HCT116 (cell line): Measurements from ENCODE around the gene SLAMF7. TPM values are rescaled to one million over a fixed set of nuclear protein-coding genes. Genes with fewer than 3 reads are reported as not detected.

Source experiments
- ATAC-seq: fragments of 200-7000 bp; cut with Tn5 transposase; 2 replicates; pipeline ENCODE4 v1.9.1; 2020; ENCODE audit warnings: mild to moderate bottlenecking, moderate library complexity
- BruUV-seq: library from RNA; stranded (reverse); fragments of 400-500 nt; replicated peaks from 2 replicates; lab custom pipeline; 2021; lab: Mats Ljungman, UMichigan
- CTCF ChIA-PET: fragments of 300-600 bp; sonication (Branson Sonifier 250); formaldehyde crosslinking; loops from one replicate; lab custom pipeline; 2021; ENCODE audit warnings: antibody characterized with exemption; lab: Charles Lee
- POLR2A ChIA-PET: fragments of 300-600, 350-600 bp; sonication (Branson Sonifier 250); formaldehyde crosslinking; loops from one replicate; lab custom pipeline; 2021; ENCODE audit warnings: antibody characterized with exemption; lab: Charles Lee
- RAD21 ChIA-PET, 2 experiments: fragments of 300-600 bp; sonication (Branson Sonifier 250); formaldehyde crosslinking; loops; one replicate each; lab custom pipeline; 2023; ENCODE audit warnings: low total read pairs in 2 of 2; ENCODE audit not compliant: uncharacterized antibody in 2 of 2, unreplicated experiment in 2 of 2, low non-redundant PET in 1 of 2; lab: Charles Lee
- DNase-seq: peaks from one replicate; pipeline ENCODE4 v3.0.0-alpha.2; 2010; ENCODE audit warnings: low read depth, low spot score
- H2AFZ ChIP-seq: fragments of 200-600 bp; shearing (Covaris generic), sonication (generic); 2 replicates; pipeline ENCODE4 v1.6.1; 2017; ENCODE audit warnings: low read depth, mixed run types, mixed read lengths, antibody characterized with exemption, low read length; ENCODE audit not compliant: poor library complexity, severe bottlenecking
- H3K27ac ChIP-seq: 2 replicates; pipeline ENCODE4 v1.5.1; 2012; ENCODE audit warnings: low read depth, low read length
- H3K27me3 ChIP-seq: fragments of 200-600 bp; sonication (generic); 2 replicates; pipeline ENCODE4 v1.6.1; 2016; ENCODE audit warnings: mixed run types, low read length, mixed read lengths; ENCODE audit not compliant: insufficient read depth
- H3K36me3 ChIP-seq, 2 experiments: fragments of 200-500 bp in 1 of 2; fragments of 200-600 bp in 1 of 2; sonication (Bioruptor generic) in 1 of 2; sonication (generic) in 1 of 2; 2 replicates each; pipeline versions ENCODE4 v1.5.1 to v1.6.1; 2014 to 2016; ENCODE audit warnings: low read length in 2 of 2, inconsistent platforms in 1 of 2, mixed read lengths in 1 of 2, mixed run types in 1 of 2; ENCODE audit not compliant: insufficient read depth in 2 of 2, control insufficient read depth in 1 of 2
- H3K4me1 ChIP-seq, 2 experiments: fragments of 200-600 bp in 1 of 2; sonication (generic) in 1 of 2; 2 replicates each; pipeline versions ENCODE4 v1.5.1 to v1.6.1; 2012 to 2017; ENCODE audit warnings: low read length in 2 of 2, inconsistent platforms in 1 of 2, mild to moderate bottlenecking in 1 of 2, mixed read lengths in 1 of 2, mixed run types in 1 of 2, moderate library complexity in 1 of 2; ENCODE audit not compliant: insufficient read depth in 2 of 2, control insufficient read depth in 1 of 2
- H3K4me2 ChIP-seq: fragments of 200-600 bp; sonication (generic); 2 replicates; pipeline ENCODE4 v1.6.1; 2017; ENCODE audit warnings: mixed run types, low read length, mixed read lengths
- H3K4me3 ChIP-seq, 2 experiments: fragments of 200-600 bp in 1 of 2; sonication (generic) in 1 of 2; replicated peaks in 1 of 2; 2 replicates each; pipeline ENCODE4 v1.5.1; 2011 to 2016; ENCODE audit warnings: low read length in 2 of 2, control low read depth in 1 of 2, low read depth in 1 of 2, mild to moderate bottlenecking in 1 of 2, mixed read lengths in 1 of 2, mixed run types in 1 of 2
- H3K79me2 ChIP-seq: fragments of 200-600 bp; sonication (generic); 2 replicates; pipeline ENCODE4 v1.6.1; 2017; ENCODE audit warnings: mild to moderate bottlenecking, mixed run types, low read length, moderate library complexity, mixed read lengths; ENCODE audit not compliant: insufficient read depth
- H3K9ac ChIP-seq: fragments of 200-600 bp; sonication (generic); 2 replicates; pipeline ENCODE4 v1.6.1; 2016; ENCODE audit warnings: low read length, mixed read lengths
- H3K9me2 ChIP-seq: fragments of 200-600 bp; sonication (generic), shearing (Covaris generic); 2 replicates; pipeline ENCODE4 v1.6.1; 2017; ENCODE audit warnings: mixed run types, mild to moderate bottlenecking, moderate library complexity; ENCODE audit not compliant: insufficient read depth
- H3K9me3 ChIP-seq, 2 experiments: fragments of 200-500 bp in 1 of 2; fragments of 200-600 bp in 1 of 2; sonication (Bioruptor generic) in 1 of 2; sonication (generic) in 1 of 2; 2 replicates each; pipeline ENCODE4 v1.6.1; 2014 to 2017; ENCODE audit warnings: low read length in 2 of 2, mixed read lengths in 2 of 2, inconsistent platforms in 1 of 2, low read depth in 1 of 2, mild to moderate bottlenecking in 1 of 2, mixed run types in 1 of 2, moderate library complexity in 1 of 2; ENCODE audit not compliant: control insufficient read depth in 1 of 2, insufficient read depth in 1 of 2
- H4K20me1 ChIP-seq: fragments of 200-600 bp; sonication (generic), shearing (Covaris generic); 2 replicates; pipeline ENCODE4 v1.6.1; 2017; ENCODE audit warnings: mixed run types, mild to moderate bottlenecking, moderate library complexity; ENCODE audit not compliant: insufficient read depth
- ATF3 ChIP-seq: IDR thresholded peaks from 2 replicates; pipeline ENCODE4 v1.6.1; 2012
- CBX3 ChIP-seq: IDR thresholded peaks from 2 replicates; pipeline ENCODE4 v1.6.1; 2012; ENCODE audit warnings: low read depth
- CEBPB ChIP-seq: IDR thresholded peaks from 2 replicates; pipeline ENCODE4 v1.6.1; 2012; ENCODE audit warnings: low read depth
- EGR1 ChIP-seq: IDR thresholded peaks from 2 replicates; pipeline ENCODE4 v1.6.1; 2012; ENCODE audit warnings: low read depth
- ELF1 ChIP-seq: IDR thresholded peaks from 2 replicates; pipeline ENCODE4 v1.6.1; 2012; ENCODE audit warnings: low read depth, borderline replicate concordance
- EZH2 ChIP-seq: fragments of 200-600 bp; sonication (generic); IDR thresholded peaks from 2 replicates; pipeline ENCODE4 v1.6.1; 2017; ENCODE audit warnings: antibody characterized with exemption, mixed run types
- EZH2phosphoT487 ChIP-seq: fragments of 200-600 bp; IDR thresholded peaks from 2 replicates; pipeline ENCODE4 v1.6.1; 2018; ENCODE audit warnings: antibody characterized with exemption, borderline replicate concordance
- JUND ChIP-seq: IDR thresholded peaks from 2 replicates; pipeline ENCODE4 v1.6.1; 2012
- POLR2A ChIP-seq: IDR thresholded peaks from 2 replicates; pipeline ENCODE4 v1.7.0; 2011; ENCODE audit warnings: borderline replicate concordance; ENCODE audit not compliant: insufficient read depth, insufficient read length; ENCODE audit errors: extremely low read depth
- RAD21 ChIP-seq: IDR thresholded peaks from 2 replicates; pipeline ENCODE4 v1.6.1; 2012; ENCODE audit warnings: low read depth, mild to moderate bottlenecking
- SIN3A ChIP-seq: IDR thresholded peaks from 2 replicates; pipeline ENCODE4 v1.6.1; 2012; ENCODE audit warnings: low read depth
- SP1 ChIP-seq: IDR thresholded peaks from 2 replicates; pipeline ENCODE4 v1.6.1; 2012; ENCODE audit warnings: low read depth
- SRF ChIP-seq: IDR thresholded peaks from 2 replicates; pipeline ENCODE4 v1.6.1; 2012; ENCODE audit warnings: low read depth
- TCF7L2 ChIP-seq: IDR thresholded peaks from 2 replicates; pipeline ENCODE4 v1.7.0; 2011; ENCODE audit warnings: borderline replicate concordance, inconsistent platforms; ENCODE audit not compliant: insufficient read depth, insufficient read length; ENCODE audit errors: extremely low read depth
- YY1 ChIP-seq: IDR thresholded peaks from 2 replicates; pipeline ENCODE4 v1.6.1; 2011; ENCODE audit warnings: low read length, low read depth, moderate library complexity, mild to moderate bottlenecking; ENCODE audit not compliant: insufficient replicate concordance; ENCODE audit errors: extremely low read depth
- ZBTB33 ChIP-seq: IDR thresholded peaks from 2 replicates; pipeline ENCODE4 v1.6.1; 2011; ENCODE audit warnings: mild to moderate bottlenecking, low read length, moderate library complexity; ENCODE audit not compliant: insufficient replicate concordance; ENCODE audit errors: extremely low read depth
- ZFX ChIP-seq: fragments of 450-650 bp; IDR thresholded peaks from 2 replicates; pipeline ENCODE4 v1.6.1; 2017
- ZNF274 ChIP-seq: fragments of 200-500 bp; sonication (Bioruptor generic); IDR thresholded peaks from 2 replicates; pipeline ENCODE4 v1.6.1; 2014; ENCODE audit warnings: mild to moderate bottlenecking, low read depth, low read length, inconsistent platforms
- intact Hi-C: fragments of 100-400 bp; cut with micrococcal nuclease; formaldehyde crosslinking; loops from 2 replicates; pipeline ENCODE4 v1.10.0; 2022
- total RNA-seq: library from RNA; stranded (reverse); gene quantifications from one replicate; pipeline ENCODE4 v1.2.1, GENCODE V29; 2021; ENCODE audit not compliant: unreplicated experiment
- TF ChIP-seq, protein P1 (sequence below), 3 experiments: fragments of 200-600 bp in 1 of 3; sonication (generic) in 1 of 3; IDR thresholded peaks in 2 of 3; conservative IDR thresholded peaks in 1 of 3; 2 replicates each; pipeline ENCODE4 v1.5.1; 2012 to 2017; ENCODE audit warnings: low read depth in 2 of 3, low read length in 2 of 3, antibody characterized with exemption in 1 of 3, borderline replicate concordance in 1 of 3, control low read depth in 1 of 3, mild to moderate bottlenecking in 1 of 3, mixed read lengths in 1 of 3, mixed run types in 1 of 3, moderate library complexity in 1 of 3; ENCODE audit not compliant: insufficient read depth in 1 of 3
- TF ChIP-seq, protein P2 (sequence below): IDR thresholded peaks from 2 replicates; pipeline ENCODE4 v1.6.1; 2012

Gene SLAMF7
- total RNA-seq, 1 experiment from 2014 or later = 0.34 TPM

DNA sequence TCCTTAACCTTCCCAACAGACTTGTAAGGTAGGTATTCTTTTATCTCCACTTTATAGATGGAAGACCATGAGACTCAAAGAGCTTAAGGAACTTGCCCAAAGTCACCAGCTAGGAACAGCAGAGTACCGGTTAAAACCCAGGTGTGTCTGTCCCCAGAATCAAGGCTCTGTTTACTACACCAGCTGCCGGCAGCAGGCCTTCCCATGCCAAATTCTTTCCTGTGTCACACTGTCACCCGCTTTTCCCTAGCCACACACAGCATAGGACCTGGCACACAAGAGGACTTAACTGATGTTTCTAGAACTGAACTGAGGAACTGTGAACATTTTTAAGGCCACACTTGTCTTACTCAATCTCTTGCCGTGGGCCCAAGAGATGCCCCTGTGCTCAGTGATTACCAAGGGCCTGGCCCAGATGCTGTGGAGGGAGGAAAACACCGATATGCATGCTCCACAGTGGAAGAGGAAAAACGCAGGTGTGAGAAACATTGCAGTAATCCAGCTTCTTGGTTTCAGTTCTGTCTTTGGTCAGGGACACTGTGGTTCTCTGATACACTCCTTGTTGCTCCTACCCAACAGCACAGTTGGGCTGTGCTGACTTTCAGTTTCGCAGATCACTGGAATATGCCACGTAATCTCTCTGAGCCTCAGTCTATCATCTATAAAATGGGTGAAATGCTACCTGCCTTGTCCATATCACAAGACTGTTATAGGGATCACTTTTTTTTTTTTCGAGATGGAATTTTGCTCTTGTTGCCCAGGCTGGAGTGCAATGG is 43.1 kb downstream of the SLAMF7 start:
- RAD21 ChIA-PET = no interaction called here
- intact Hi-C loops = no loop called here

More for the DNA sequence above, 43.1 kb downstream of the SLAMF7 start:
- Histone ChIP-seq H3K9me3 (no peaks in the 10 kb centered on the region), H3K79me2 (no peaks in the 10 kb centered on the region), H3K9ac (no peak overlapping the region), H2AFZ (no peak overlapping the region), H3K36me3 (no peaks in the 10 kb centered on the region), H3K4me2 (no peak overlapping the region)
- CTCF ChIA-PET = interaction anchor here (1.0 to 3.6 kb wide), 3 partner anchors 13 to 172 kb away, joined by 3 to 27 read pairs (median 6); no protein-coding TSS in a partner anchor
- no peak for DNase-seq
- TF ChIP-seq ZBTB33 (no peak), YY1 (no peak), ATF3 (no peak), ZNF274 (no peak), EZH2phosphoT487 (no peak), TCF7L2 (no peak), ELF1 (no peak), SIN3A (no peak), CBX3 (no peak), CEBPB (no peak), JUND (no peak), RAD21 (no peak), EGR1 (no peak), SRF (no peak), SP1 (no peak), EZH2 (no peak), ZFX (no peak), POLR2A (no peak)
- TF ChIP-seq, protein P1, sequence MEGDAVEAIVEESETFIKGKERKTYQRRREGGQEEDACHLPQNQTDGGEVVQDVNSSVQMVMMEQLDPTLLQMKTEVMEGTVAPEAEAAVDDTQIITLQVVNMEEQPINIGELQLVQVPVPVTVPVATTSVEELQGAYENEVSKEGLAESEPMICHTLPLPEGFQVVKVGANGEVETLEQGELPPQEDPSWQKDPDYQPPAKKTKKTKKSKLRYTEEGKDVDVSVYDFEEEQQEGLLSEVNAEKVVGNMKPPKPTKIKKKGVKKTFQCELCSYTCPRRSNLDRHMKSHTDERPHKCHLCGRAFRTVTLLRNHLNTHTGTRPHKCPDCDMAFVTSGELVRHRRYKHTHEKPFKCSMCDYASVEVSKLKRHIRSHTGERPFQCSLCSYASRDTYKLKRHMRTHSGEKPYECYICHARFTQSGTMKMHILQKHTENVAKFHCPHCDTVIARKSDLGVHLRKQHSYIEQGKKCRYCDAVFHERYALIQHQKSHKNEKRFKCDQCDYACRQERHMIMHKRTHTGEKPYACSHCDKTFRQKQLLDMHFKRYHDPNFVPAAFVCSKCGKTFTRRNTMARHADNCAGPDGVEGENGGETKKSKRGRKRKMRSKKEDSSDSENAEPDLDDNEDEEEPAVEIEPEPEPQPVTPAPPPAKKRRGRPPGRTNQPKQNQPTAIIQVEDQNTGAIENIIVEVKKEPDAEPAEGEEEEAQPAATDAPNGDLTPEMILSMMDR (IDR thresholded peaks at IDR 0.05 in 2 of 3, conservative IDR thresholded peaks at IDR 0.05 in 1 of 3; ENCODE audit: borderline replicate concordance in 1 of 3, insufficient read depth in 1 of 3, low read depth in 2 of 3, low read length in 2 of 3) = no peak
- TF ChIP-seq, protein P2, sequence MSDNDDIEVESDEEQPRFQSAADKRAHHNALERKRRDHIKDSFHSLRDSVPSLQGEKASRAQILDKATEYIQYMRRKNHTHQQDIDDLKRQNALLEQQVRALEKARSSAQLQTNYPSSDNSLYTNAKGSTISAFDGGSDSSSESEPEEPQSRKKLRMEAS = no peak
- TF ChIP-seq, all 23 proteins: peak for 0
- Histone ChIP-seq H3K4me3 (no peak overlapping the region), H3K9me2 (no peaks in the 10 kb centered on the region), H3K27ac (no peak overlapping the region), H4K20me1 (no peaks in the 10 kb centered on the region), H3K27me3 (no peaks in the 10 kb centered on the region), H3K4me1 (peaks cover 9 to 10% of the 10 kb centered on the region in 2 experiments; a peak in 2 of 4 replicates)
- BruUV-seq = no TSS peak
- POLR2A ChIA-PET = no interaction called here
- ATAC-seq = no peak
